Muscle layer of duodenum (tissue), 2 donors: Measurements from ENCODE around the gene FGFR4.

Source experiments
- H3K27ac ChIP-seq: one replicate; pipeline ENCODE4 v1.7.0; 2013; ENCODE audit warnings: mild to moderate bottlenecking, low read length
- H3K27me3 ChIP-seq: one replicate; pipeline ENCODE4 v1.7.0; 2013; ENCODE audit warnings: low read depth, mild to moderate bottlenecking, control low read depth, low read length
- H3K36me3 ChIP-seq, 2 donors: one replicate each; pipeline ENCODE4 v1.7.0; 2013; ENCODE audit warnings: low read length in 2 of 2, control low read depth in 1 of 2, mild to moderate bottlenecking in 1 of 2; ENCODE audit not compliant: insufficient read depth in 2 of 2, control insufficient read depth in 1 of 2
- H3K4me1 ChIP-seq, 2 donors: one replicate each; pipeline ENCODE4 v1.7.0; 2013; ENCODE audit warnings: low read length in 2 of 2, mild to moderate bottlenecking in 2 of 2, control low read depth in 1 of 2, moderate library complexity in 1 of 2; ENCODE audit not compliant: insufficient read depth in 2 of 2, control insufficient read depth in 1 of 2
- H3K4me3 ChIP-seq, 2 donors: one replicate each; pipeline ENCODE4 v1.7.0; 2013; ENCODE audit warnings: low read length in 2 of 2, low read depth in 1 of 2, mild to moderate bottlenecking in 1 of 2
- H3K9me3 ChIP-seq, 2 donors: one replicate each; pipeline ENCODE4 v1.7.0; 2013; ENCODE audit warnings: low read length in 2 of 2, control low read depth in 1 of 2, mild to moderate bottlenecking in 1 of 2; ENCODE audit not compliant: control insufficient read depth in 1 of 2
- donor health status: healthy.

The FGFR4 gene

DNA sequence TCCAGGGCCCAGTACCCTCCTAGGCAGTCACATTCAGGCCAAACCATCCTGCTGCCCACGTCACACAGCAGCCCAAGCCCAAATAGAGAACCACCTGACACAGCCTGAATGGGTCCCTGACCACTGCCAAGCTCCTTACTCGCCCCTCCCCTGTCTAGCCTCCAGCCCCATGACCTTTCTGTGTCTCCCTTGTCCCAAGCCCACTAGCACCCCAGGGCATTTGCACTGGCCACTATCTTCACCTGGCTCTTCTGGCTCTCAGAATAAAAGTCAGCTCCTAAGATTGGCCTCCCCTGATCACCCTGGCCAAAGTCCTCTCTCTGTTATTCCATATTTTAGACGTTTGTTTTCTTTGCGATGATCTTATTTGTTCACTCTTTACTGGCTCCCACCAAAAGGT, 20.4 kb downstream of the FGFR4 start:
- H3K27ac ChIP-seq, result no peak overlapping the region
- no peaks in the 10 kb centered on the region for H3K36me3 ChIP-seq
- H3K4me1 ChIP-seq, result peaks cover 2 to 4% of the 10 kb centered on the region in 2 donors
- H3K9me3 ChIP-seq, result no peaks in the 10 kb centered on the region
- no peak overlapping the region for H3K4me3 ChIP-seq
- no peaks in the 10 kb centered on the region for H3K27me3 ChIP-seq

DNA sequence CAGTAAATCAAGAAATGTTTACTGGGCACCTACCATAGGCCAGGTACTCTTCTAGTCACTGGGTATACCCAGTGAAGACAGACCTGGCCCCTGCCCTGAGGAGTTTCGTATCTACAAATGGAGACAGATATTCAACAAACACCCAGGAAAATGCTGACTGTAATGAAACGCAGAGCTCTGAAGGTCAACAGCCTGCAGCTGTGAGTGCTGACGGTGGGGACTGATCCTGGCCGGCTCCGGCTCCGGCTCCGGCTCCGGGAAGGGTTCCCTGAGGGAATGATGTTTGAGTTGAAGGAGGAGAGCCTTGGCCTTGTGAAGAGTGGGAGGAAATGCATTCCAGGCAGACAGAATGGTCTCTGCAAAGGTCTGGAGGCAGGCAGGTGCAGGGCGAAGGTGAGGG, 23.1 kb downstream of the FGFR4 start:
- H3K4me1 ChIP-seq, result peaks cover 4 to 11% of the 10 kb centered on the region in 2 donors

DNA sequence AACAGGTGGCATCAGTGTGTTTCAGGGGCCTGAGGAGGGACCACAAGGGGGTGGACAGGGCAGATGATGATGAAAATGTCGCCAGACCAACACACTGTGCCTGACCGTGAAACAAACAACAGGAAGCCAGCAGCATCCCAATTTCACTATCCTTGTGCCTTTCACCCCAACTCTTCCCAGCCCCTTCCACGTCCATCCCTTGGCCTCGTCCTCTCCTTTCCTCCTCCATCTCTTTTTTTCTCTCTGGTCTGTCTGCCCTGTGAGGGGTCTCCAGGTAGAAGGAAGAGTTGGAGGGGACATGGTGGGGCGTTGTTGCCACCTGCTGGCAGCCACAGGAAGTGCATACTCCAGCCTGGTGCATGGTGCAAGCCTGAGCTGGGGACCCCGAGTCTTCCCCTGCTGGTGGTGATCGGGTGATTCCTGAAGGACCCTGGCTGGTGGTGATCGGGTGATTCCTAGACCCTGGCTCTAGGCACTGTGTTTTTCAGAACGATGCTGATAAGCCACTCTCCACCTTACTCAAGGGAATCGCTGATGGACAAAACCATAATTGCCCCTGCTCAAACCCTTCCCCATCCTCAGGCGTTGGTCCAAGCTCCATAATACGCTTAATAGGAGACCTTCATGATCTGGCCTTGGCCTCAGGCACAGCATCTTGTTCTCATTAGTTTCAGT, 25.1 kb downstream of the FGFR4 start:
- Histone ChIP-seq H3K9me3 (no peaks in the 10 kb centered on the region), H3K27me3 (no peaks in the 10 kb centered on the region), H3K36me3 (no peaks in the 10 kb centered on the region), H3K4me1 (peaks cover 4 to 16% of the 10 kb centered on the region in 2 donors), H3K4me3 (no peak overlapping the region), H3K27ac (no peak overlapping the region)

More for the DNA sequence above, 23.1 kb downstream of the FGFR4 start:
- no peaks in the 10 kb centered on the region for H3K27me3 ChIP-seq
- no peaks in the 10 kb centered on the region for H3K36me3 ChIP-seq
- no peak overlapping the region for H3K27ac ChIP-seq
- H3K4me3 ChIP-seq, result no peak overlapping the region
- H3K9me3 ChIP-seq, result no peaks in the 10 kb centered on the region

DNA sequence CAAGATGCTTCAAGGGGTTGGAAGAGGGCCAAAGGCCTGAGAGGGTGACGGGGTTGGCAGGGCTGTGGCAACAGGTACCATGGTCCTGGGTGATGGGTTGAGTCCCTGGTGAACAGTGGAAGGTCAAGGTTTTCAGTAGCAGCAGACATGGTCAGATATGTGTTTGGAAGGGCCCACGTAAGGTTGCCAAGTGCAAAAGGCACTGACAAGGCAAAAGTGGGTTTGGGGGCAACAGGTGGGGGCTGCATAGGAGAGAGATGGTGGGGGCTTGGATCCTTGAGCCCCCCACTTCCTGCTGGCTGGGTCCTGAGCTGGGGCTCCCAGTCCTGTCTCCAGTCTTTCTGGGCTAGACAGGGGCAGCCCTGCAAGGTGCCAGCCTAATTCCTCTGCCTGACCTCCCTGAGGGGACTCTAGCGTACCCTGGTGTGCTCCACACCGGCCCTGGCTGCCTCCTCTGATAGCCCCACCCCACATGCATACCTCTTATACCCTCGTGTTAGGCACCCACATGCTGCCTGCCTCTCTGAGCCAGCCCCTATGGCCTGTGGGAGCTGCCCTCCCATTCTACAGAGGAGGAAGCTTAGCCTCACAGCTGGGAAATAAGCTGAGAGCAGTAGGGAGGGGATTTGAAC, 26.0 kb downstream of the FGFR4 start:
- Histone ChIP-seq H3K27me3 (no peaks in the 10 kb centered on the region), H3K27ac (no peak overlapping the region), H3K36me3 (no peaks in the 10 kb centered on the region), H3K9me3 (no peaks in the 10 kb centered on the region), H3K4me1 (peaks cover 4 to 16% of the 10 kb centered on the region in 2 donors), H3K4me3 (no peak overlapping the region)

DNA sequence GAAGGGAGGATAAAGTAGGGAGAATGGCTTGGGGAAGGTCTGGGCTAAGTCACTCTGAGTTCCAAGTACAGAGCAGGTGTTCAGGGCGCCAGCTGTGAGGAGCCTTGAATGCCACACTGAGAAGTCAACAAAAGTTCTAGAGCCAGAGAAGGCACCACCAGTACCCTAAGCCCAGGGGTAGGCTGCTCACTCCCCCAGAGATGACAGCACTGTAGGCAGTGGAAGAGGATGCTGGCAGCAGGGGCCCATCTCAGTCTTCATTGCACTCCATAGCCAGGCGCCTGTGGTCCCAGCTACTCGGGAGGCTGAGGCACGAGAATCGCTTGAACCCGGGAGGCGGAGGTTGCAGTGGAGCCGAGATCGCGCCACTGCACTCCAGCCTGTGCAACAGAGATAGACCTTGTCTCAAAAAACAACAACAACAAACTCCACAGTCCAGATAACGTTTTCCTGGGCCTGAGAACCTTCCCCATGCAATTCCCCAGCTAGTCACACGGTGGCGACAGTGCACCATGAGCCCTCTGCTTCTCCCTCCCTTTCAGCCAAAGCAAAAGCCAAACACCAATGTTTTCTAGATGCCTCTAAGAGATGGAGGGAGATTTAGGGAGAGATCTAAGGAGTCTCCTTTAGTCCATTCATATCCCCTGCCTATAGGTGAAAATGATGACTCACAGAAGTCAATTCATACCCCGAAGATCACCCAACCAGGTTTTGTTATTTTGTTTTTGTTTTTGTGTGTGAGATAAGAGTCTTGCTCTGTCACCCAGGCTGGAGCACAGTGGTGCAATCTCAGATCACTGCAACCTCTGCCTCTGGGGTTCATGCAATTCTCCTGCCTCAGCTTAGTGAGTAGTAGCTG, 27.1 kb downstream of the FGFR4 start:
- no peak overlapping the region for H3K27ac ChIP-seq
- H3K4me3 ChIP-seq, result no peak overlapping the region
- peaks cover 4 to 16% of the 10 kb centered on the region in 2 donors for H3K4me1 ChIP-seq
- H3K27me3 ChIP-seq, result no peaks in the 10 kb centered on the region
- H3K9me3 ChIP-seq, result no peaks in the 10 kb centered on the region
- no peaks in the 10 kb centered on the region for H3K36me3 ChIP-seq

DNA sequence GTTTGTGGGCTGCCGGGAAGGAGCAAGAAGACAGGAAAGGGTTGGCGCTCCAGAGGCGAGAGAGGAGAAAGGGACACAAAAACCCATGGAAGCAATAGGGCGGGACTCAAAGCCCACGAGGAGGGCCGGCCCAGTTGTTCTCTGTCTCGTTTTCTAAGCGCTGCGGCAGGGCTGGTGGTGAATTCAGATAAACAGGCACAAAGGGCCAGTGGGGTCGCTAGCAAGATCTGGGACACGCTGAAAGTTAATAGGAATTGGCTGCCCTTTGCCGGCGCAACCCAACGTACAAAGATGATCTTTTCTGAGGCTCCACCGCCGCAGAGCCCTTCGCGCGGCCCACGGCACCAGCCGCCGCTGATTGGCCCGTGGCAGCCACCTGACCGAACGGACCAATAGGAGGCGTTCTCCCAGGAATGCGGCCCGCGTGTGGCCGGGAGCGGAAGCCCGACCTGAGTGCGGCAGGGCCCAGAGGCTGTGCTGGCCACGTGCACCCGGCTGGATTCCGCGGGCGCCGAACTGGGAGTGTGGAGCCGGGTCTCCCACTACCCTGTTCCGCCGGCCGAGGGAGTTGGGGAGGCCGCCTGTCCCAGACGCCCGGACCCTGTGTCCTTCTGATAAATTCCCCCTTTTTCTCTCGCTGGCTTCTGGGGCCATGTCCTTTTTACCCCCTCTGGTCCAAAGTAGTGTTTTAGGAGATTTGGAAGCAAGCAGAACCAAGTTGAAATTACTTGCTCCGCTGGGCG, 30.1 kb downstream of the FGFR4 start:
- Histone ChIP-seq H3K27me3 (no peaks in the 10 kb centered on the region), H3K9me3 (no peaks in the 10 kb centered on the region), H3K4me3 (peak overlapping the region in 1 of 2 donors; percentile 43), H3K36me3 (no peaks in the 10 kb centered on the region), H3K27ac (no peak overlapping the region), H3K4me1 (peaks cover 2 to 14% of the 10 kb centered on the region in 2 donors)

DNA sequence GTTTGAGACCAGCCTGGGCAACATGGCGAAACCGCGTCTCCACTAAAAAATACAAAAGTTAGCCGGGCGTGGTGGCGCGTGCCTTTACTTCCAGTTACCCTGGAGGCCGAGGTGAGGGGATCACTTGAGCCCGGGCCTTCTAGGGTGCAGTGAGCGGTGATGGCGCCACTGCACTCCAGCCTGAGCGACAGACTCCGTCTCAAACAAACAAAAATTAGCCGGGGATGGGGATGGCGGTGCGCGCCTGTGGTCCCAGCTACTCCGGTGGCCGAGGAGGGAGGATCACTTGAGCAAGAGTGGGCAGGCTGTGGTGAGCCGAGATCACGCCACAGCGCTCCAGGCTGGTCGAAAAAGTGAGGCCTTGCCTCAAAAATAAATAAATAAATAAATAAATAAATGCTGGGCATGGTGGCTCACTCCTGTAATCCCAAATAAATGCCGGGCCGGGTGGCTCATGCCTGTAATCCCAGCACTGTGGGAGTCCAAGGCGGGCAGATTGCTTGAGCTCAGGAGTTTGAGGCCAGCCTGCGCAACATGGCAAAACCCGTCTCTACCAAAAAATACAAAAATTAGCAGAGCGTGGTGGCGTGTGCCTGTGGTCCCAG, 30.8 kb downstream of the FGFR4 start:
- Histone ChIP-seq H3K9me3 (no peaks in the 10 kb centered on the region), H3K36me3 (no peaks in the 10 kb centered on the region), H3K4me3 (no peak overlapping the region), H3K27ac (no peak overlapping the region), H3K4me1 (peaks cover 0 to 14% of the 10 kb centered on the region in 2 donors), H3K27me3 (no peaks in the 10 kb centered on the region)

DNA sequence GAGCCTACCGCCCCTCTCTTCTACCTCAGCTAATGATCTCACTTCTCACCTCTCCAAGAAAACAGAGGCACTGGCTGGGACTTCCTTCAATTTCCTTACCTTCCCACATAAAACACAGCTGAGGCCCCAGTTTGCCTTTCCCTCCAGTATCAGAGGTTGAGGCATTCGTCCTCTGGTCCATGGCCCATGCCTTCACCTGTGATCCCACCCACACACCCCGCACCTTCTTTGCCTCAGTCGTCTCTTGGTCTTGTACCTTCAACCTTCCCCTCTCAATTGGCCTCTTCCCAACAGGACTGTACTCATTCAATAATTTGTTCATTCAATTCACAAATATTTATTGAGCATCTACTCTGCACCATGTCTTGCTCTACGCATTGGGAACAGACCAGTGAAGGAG, 35.9 kb downstream of the FGFR4 start:
- Histone ChIP-seq H3K36me3 (no peaks in the 10 kb centered on the region), H3K27me3 (no peaks in the 10 kb centered on the region), H3K4me1 (no peaks in the 10 kb centered on the region), H3K27ac (no peak overlapping the region), H3K4me3 (no peak overlapping the region), H3K9me3 (no peaks in the 10 kb centered on the region)

DNA sequence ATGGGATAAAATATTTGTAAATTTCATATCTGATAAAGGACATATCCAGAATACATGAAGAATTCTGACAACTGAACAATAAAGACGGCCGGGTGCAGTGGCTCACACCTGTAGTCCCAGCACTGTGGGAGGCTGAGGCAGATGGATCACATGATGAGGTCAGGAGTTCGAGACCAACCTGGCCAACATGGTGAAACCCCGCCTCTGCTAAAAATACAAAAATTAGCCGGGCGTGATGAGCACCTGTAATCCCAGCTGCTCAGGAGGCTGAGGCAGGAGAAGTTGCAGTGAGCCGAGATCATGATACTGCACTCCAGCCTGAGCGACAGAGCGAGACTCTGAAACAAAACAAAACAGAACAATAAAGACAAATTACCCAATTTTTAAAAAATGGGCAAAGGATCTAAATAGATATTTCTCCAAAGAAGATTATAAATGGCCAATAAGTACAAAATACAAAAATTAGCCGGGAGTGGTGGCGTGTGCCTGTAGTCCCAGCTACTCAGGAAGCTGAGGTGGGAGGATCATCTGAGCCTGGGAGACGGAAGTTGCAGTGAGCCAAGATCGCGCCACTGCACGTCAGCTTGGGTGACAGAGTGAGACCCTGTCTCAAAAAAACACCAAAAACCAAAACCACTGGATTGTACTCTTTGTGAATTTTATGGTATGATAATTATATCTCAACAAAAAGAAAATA, 37.2 kb downstream of the FGFR4 start:
- Histone ChIP-seq H3K4me1 (no peaks in the 10 kb centered on the region), H3K9me3 (no peaks in the 10 kb centered on the region), H3K4me3 (no peak overlapping the region), H3K27ac (no peak overlapping the region), H3K27me3 (no peaks in the 10 kb centered on the region), H3K36me3 (no peaks in the 10 kb centered on the region)

DNA sequence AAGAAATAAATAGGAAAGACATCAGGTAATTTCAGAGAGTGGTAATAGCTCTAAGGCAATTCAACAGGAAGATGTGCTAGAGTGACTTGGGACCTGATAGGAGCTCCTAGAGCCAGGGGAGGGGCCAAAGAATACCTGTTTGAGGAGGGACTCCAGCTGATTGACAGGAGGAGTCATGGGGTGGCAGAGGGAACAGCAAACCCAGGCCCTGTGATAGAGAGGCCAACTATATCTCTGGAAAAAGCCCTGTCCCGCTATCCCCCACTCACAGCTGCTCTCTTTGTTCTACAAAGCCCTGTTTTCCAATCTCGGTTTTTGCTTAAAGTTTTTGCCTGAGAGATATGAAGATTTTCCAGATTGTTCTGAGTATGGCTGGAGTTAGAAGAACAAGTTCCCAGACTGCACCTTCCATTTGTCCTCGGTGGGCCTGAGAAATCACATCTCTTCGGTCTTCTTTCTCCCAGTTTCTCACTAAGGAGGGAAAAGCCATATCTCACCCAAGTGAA, 37.8 kb downstream of the FGFR4 start:
- H3K27me3 ChIP-seq, result no peaks in the 10 kb centered on the region
- no peak overlapping the region for H3K4me3 ChIP-seq
- no peaks in the 10 kb centered on the region for H3K36me3 ChIP-seq
- H3K9me3 ChIP-seq, result no peaks in the 10 kb centered on the region
- no peaks in the 10 kb centered on the region for H3K4me1 ChIP-seq
- H3K27ac ChIP-seq, result no peak overlapping the region
